Measurements from ENCODE around the gene SPTB.
A peak's percentile ranks its signal among the peaks of the same experiment; 100 is the strongest.
"Not testable (repeated sequence)": the region's sequence is repeated elsewhere in the genome, so short reads cannot be mapped to it uniquely, and the experiment has no call there.

SPTB gene

DNA sequence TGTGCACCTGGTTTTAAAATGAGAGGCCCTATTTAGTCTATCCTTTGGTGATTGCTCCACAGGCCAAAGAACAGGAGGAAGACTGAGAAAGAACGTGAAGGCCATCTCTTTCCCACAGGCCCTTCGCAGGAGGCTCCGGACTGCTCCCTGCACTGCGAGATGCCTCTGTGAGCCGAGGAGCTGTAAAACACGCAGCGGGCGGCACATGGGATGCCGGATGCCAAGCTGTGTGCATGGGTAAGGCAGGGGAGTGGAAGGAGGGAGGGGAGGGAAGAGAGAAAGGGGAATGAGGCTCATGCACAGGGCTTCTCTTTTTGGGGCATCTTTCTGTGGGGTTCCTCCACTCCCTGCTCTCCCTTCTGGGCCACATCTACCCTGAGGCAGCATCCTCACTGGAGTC is 61.6 kb downstream of the SPTB start:
- no peak for DNase-seq (ENCODE audit: low spot score)

DNA sequence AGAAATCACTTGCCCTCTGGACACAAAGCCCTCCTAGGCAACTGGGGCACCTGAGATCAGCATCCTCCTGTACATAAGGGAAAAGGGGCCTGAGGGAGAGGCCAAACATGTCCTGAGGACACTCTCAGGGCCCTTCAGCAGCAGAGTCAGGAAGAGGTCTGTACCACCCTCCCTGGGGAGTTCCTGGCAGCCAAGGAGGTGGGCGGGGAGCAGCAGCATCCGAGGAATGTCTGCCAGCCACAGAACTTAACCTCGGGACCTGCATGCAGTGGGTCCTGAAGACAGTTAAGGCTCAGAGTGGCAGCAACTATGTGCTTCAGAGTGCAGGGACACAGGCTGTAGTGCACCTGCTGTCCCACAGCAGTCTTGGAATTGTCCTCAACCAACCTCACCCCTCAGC is 62.1 kb downstream of the SPTB start:
- no peak for DNase-seq (ENCODE audit: low spot score)

DNA sequence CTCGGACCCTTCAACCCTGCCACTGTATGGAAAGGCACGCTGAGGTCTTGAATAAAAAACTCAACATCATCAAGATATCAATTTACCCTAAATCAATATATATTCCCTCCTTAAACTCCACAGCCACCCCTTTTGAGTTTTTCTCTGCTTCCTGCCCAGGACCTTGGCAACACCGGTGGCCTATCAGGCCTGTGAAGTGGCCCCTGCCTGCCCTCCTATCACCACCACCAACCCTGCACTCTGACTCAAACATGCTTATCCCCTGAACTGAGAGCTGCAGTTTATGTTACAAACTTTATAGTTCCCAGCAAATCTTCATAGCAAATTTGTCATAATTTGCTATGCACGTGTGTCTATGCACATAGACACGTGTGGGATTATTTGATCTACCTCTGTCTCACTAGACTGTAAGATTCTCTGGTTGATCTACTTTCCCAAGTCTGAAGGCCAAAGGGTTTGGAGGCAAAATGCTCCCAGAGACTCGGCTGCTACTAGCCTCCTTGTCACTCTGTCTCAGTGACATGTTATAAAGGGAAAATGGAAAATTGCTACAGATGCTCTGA is 63.4 kb downstream of the SPTB start:
- no peak for DNase-seq (ENCODE audit: low spot score)

DNA sequence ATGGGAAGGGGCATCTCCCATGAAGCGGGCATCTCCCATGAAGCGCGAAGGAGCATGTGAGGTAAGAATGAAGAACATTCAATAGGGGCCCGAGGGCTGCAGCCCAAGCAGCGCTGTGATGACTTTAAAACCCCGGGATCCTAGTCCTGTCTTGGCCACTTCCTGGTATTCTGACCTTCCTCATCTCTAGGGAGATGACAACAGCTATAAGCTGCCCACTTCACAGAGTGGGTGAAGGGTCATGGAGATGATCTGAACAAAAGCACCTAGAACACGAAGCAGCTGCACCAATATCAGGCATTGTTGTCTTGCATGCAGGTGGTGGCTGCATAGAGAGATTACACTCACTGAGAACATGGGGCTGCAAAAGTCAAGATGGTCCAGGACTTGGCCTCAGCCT is 64.5 kb downstream of the SPTB start:
- no peak for DNase-seq (ENCODE audit: low spot score)

DNA sequence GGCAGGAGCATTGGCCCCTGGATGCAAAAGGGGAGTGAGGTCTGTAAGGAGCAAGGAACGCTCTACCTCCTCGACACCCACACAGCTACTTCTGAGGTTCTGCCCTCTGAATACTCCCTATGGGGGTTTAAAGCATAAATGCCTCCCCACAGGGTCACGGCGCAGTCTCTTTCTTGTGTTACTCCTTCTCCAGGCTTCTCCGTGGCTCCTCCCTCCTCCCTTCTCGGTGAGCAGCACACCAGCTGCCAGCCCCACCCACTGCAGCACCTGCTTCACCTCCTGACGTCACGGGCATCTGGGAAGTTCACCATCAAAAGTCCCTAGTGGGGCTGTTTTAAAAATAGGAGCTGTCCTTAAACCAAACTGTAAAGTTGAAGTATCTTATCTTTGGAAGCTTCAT is 67.3 kb downstream of the SPTB start:
- DNase-seq (ENCODE audit: low spot score) = no peak

DNA sequence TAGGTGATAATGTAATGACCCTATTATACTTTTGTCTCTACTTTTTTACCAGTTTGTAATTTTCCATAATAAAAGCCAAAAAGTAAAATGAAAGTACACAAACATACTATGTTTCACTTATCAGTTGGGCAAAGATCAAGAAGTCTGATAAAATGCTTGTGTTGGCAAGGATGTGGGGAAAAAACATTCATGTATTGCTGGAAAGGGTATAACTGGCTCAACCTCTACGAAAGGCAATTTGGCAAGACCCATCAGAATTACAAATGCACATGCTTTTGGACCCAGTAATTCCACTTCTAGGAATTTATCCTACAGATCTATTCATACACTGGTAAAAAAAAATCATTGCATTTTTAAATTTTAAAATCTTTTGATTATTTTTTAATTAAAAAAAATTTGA is 68.0 kb downstream of the SPTB start:
- DNase-seq (ENCODE audit: low spot score) = no peak

DNA sequence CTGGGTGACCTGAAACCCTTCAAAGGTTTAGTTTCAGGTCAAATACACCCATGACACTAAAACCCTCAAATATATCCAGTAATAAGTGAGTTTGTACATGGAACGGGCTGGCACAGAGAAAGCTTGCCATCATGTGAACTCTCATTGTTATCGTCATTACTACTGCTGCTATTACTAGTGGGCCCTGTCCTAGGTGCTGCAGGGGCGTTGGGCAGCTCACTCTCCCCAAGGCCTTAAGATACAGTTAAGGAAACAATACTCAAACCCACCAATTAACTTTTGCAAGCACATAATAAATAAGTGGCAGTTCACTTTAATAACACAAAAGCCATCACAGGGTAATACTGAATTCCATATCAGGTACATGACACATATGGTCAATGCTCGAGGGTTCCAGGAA is 71.3 kb downstream of the SPTB start:
- DNase-seq (ENCODE audit: low spot score) = no peak

DNA sequence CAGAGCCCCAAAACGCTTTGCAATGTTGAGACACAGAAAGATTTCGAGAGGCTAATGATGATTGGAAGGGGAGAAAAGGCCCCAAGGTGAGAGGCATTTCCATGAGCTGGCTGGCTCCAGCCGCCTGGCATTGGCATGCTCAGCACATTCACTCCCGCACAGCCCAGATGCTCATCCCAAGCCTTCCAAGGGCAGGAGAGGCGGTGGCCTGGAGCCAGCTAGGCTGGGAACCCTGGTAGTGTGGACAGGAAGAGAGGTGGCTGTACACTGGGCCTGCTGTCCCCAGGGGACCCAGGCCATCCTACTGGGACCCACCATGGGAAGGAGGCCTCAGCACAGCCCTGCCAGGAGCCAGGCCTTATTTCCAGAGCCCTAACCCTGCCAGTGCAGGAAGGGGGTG is 72.2 kb downstream of the SPTB start:
- no peak for DNase-seq (ENCODE audit: low spot score)

DNA sequence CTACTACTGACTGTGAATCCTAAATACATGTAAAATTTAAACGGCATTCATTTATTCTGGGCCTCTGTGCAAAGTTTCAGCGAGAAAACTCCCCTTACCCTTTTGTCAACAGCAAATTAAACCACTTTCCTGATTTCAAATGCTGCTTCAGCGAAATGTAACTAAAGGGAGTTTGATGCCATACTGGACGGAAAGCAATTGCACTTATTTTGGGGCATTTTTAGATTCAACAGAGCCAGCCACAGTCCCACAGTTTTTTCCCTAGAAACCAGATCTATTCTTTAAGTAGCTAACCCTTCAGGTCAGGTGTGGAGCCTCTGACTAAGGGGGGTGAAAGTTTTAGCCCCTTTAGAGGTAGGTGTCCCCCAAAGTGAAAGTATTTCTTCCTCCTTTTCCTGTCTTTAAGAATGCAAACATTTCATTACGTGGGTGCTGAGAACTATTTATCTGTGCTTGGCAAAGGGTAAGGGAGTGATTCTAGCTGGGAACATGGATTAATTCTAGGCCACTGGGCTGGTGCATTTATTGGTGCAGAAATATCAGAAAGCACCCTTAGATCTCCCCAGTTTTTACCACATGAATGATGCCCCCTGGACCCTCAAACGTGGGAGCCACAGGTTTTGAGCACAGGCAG is 72.7 kb downstream of the SPTB start:
- DNase-seq (ENCODE audit: low spot score) = no peak

DNA sequence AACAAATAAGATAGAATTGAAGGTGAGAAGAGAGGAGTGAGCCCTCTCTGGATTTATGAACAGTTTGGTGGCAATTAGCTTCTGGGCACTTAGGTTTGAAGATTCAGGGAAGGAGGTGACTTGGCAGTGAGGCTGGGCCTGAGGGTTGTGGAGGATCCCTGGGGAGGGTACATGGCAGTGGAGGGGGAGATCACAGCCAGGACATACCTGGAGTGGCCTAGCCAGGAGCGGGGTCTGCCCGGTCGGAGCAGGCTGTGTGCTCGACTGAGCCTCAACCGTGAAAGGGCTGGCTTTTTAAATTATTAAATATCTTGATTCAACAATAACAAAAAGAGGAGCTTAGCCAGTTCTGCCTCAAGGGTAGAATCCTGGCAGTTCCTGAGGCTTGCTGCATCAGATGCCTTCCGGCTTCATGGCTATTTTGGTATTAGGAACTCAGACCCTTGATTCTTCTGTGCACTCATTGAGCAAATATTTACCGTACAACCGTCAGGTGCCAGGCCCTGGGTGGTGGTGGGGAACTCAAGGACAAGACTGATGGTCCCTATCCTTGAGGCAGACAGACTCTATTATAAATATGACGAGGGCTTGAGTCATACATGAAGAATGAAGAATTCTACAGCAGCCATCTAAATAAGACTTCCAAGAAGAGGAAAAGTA is 73.4 kb downstream of the SPTB start:
- no peak for DNase-seq (ENCODE audit: low spot score)

DNA sequence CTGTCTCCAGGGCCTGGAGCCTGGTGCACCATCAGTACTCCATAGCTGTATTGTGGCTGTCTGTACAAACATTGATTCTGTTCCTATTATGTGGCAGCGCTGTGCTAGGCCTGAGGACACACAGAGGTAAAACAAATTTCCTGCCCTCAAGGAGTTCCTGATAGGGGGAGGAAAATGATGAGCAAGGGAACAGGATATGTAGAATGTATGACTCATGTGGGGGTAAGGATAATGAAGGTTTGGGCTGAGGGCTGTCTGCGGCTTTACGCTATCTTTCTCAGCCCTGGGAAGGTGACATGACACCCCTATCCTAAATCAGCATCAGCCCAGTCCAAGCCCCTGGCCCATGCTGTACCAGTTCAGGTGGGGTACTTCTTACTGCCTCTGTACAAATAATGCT is 74.1 kb downstream of the SPTB start:
- DNase-seq (ENCODE audit: low spot score) = not testable (repeated sequence)

DNA sequence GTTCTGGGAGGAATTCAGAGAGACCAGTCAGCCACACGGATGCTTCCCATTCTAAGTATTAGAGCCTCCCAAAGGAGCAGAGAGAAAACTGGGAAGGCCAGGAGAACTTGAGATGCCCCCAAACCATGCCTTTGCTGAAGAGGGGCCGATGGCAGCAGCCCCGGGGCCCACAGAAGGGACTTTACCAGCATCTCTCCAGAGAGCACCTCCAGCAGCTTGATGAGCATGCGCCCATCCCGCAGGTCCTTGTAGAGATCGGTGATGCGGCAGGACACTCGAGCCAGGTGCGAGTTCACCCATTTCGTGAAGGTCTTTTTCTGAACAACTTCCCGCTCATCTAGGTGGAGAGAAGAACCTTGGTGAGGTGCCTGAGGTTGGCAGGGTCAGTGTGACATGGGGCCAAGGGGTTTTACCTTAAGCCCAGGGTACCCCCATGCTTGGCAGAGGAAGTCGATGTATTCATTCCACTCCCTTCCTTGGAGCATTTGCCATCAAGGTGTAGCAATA is 74.9 kb downstream of the SPTB start:
- DNase-seq (ENCODE audit: low spot score) = no peak

DNA sequence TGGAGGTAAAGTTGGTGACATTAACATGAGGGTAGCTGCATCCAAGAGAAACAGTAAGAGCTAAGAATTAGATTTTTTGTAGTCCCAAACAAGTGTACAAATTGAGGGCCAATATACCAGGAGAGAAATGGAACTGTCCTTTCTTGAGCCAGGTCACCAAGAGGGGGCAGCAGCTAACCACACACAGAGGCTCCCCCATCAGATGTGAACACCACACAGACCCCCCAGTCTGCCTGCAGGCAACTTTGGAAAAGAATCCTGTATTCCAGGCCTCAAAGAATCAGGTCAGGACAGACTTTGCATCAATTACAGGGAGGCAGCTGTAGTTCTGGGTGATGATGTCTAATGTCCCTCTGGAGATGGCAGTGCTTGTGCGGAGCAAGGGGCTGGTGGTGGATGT is 77.9 kb downstream of the SPTB start:
- DNase-seq (ENCODE audit: low spot score) = peak; percentile 71

DNA sequence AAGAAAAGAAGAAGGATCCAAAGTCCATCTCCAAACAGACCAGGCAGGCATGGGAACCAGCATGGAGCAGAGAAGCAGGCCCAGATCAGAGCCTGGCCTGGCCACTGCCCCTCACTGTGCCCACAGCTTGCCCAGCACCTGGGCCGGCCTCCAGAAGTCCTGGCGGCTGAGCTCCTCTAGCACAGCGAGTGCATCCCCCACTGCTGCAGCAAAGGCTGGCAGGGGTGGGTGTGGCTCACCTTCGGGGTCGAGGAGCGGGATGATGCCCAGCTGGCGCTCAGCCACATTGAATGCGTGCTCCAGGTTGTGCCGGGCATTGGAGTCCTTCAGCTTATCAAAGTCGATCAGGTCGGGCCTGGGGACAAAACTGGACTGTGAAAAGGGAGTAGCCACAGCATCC is 78.7 kb downstream of the SPTB start:
- no peak for DNase-seq (ENCODE audit: low spot score)

DNA sequence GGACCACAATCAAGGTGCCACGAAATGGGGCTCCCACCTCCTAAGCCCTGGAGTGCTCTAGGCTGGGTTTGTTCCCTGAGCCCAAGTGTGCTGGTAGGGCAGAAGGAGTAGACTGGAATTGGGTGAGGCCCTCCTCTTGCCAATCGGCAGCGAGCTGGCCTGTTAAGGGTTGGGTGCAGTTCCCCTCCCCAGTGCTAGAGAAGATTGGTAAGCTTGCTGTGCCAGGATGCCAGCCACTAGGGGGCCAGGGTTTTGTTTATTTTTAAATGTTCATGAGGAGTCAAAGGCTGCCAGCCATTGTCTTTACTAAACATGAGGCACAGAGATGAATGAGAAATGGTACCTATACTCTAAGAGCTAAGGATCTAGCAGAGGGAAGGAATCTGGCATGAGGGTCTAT is 79.7 kb downstream of the SPTB start:
- no peak for DNase-seq (ENCODE audit: low spot score)

DNA sequence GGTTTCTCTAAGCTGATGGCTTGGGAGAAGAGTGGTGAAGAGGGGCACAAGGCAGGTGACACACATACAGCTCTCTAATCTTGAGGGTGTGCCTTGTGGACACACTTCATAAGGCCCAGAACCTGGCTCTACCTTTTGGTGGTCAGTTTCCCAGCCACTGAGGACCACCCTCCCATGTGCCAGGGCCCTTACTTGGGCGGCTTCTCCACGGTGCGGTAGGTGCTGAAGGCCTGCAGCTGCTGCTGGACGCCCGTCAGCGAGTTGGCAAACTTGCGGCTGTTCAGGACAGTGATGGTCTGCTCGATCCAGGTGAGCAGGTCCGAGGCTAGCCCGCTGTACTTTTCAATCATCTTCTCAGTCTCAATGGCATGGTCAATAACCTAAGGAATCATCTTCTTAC is 80.2 kb downstream of the SPTB start:
- no peak for DNase-seq (ENCODE audit: low spot score)

DNA sequence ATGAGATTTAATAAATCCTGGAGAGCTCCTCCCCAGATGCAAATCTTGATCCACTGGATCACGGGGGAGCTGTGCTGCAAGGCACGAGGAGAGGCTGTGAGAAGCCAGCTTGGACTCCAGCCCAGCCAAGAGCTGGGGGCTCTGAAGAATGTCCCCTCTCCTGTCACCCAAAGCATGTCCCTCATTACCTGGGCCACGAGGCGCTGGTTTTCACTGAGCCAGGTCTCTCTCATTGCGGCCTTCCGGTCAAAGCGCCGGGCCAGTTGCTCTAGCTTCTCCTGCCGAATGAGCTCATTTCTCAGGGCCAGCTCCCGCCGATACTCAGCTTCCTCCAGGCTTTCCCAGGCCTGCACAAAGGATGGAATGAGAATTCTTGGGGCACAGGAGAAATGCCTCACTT is 83.3 kb downstream of the SPTB start:
- no peak for DNase-seq (ENCODE audit: low spot score)

DNA sequence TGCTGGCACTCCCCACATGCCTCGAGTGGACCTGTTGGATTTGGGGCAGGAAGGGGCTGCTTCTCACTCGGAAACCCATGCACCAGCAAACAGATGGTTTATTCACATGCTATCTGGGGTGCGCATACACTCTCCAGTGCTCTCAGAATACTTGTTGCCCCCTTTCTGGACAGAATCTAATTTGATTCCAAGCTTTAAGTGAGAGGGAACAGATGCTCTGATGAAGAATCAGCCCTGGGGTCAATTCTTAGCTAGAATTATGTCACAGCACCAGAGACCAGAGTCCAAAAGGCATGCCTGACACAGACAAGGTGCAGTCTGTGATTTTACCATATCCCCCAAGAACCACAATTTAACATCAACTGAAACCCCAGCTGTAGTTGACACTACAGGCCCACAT is 83.8 kb downstream of the SPTB start:
- no peak for DNase-seq (ENCODE audit: low spot score)

DNA sequence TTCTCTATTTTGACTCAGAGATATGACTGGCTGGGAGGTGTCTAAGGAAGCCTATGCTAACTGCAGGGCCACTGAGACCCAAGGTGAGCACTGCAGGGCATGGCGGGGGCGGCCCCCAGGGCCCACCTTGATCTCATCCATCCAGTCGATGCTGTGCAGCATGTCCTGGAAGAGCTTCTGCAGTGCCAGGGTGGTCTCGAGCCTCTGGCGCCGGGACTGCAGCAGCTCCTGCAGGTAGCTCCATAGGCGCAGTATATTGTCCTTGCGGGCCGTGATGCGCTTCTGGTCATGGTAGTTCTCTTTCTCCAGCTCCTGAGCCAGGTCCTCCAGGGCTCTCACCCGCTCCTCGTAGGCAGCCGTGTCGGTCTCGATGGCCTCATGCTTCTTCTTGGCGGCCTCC is 84.5 kb downstream of the SPTB start:
- no peak for DNase-seq (ENCODE audit: low spot score)

DNA sequence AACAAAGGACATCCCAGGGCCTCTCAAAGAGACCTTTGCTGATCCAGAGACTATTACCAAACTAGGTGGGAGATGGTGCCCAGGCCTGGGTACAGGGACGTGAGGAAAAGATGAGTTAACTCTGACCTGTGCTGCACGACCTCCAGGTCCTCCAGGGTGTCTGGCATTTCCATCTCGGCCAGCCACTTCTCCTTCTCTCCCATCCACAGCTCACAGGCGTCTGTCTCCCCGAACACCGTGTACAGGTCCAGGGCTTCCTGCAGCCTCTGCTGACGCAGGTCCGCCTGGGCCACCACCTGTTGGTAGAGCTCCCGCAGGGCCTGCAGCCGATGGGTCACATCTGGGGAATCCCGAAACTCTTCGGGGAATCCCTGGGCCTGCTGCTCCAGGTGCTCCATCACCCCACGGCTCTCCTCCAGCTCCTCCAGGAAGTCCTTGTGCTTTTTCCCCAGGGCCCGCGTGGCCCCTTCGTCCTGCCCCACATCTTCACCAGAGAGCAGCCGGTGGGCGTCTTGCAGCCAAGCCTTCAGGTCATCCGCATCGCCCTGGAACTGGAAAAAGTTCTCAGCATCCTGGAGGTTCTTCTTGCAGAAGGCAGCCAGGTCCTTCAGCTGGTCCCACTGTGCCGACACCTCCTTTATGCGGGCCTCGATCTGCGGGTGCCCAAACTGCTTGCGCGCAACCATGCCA is 86.7 kb downstream of the SPTB start:
- no peak for DNase-seq (ENCODE audit: low spot score)

DNA sequence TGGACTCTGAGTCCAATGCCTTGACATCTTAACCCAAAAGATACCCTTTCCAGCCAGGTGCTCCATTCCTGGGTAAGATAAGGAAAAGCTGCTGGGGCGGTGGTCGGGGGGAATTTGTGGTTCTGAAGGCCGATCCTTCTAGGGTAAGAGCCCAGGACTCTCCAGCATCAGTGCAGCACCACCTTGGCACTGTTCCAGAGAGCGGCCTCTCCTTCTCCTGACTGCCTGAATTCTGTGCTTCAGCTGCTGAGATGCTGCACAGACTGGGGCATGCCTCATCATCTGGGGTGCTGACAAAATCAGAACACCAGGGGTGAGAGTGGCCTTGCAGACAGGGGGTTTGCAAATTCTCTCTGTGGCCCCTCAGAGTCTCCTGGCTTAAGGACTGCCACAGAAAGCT is 87.5 kb downstream of the SPTB start:
- DNase-seq (ENCODE audit: low spot score) = no peak

DNA sequence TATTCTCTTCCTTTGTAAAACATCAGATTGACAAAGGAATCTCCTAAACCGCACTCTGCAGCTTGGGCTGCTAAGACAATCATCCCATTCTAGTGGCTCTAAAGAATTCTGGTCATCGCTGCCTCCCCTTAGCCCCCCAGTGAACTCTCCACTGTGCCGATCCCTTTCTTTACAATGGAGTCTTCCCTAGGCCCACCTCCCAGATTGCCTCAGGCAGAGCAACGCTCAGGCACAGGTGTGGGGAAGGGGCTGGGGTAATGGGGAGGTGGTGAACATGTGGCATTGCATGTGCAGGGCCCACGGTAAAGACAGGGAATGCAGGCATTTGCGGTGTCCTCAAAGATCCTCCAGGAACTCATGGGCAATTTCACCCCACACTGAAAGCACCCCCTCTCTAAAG is 89.2 kb downstream of the SPTB start:
- DNase-seq (ENCODE audit: low spot score) = no peak

DNA sequence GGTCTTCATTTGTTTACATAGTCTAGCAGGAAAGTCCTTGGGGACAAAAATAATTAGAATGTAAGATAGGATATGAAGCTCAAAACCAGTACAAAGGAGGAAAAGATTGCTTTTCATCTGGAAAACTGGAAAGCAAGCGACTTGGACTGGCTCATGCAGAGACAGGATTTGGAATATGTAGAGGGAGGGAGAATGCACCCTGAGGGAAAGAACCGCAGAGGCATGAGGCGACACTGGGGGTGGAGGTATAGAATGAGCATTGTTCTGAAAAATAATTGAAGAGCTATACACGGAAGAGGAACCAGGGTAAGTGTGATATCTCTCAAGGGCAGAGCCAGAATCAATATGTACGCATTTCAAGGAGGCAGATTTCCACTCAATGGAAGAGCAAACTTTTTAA is 90.0 kb downstream of the SPTB start:
- DNase-seq (ENCODE audit: low spot score) = no peak
